Activated CD4-positive, alpha-beta T cell treated with anti-CD3 and anti-CD28 coated beads, Interleukin-10, Interleukin-2, amounts not matched to agents 100 ng/mL and 50 ng/mL, durations not matched to agents 16 hours and 8 hours (primary cell): Measurements from ENCODE around the gene PCDHA4.
A peak's percentile ranks its signal among the peaks of the same experiment; 100 is the strongest.
"Not testable (repeated sequence)": the region's sequence is repeated elsewhere in the genome, so short reads cannot be mapped to it uniquely, and the experiment has no call there.

ENCODE experiments used
- DNase-seq: peaks from one replicate; pipeline ENCODE4 v3.0.0-alpha.2; 2020

The PCDHA4 gene

DNA sequence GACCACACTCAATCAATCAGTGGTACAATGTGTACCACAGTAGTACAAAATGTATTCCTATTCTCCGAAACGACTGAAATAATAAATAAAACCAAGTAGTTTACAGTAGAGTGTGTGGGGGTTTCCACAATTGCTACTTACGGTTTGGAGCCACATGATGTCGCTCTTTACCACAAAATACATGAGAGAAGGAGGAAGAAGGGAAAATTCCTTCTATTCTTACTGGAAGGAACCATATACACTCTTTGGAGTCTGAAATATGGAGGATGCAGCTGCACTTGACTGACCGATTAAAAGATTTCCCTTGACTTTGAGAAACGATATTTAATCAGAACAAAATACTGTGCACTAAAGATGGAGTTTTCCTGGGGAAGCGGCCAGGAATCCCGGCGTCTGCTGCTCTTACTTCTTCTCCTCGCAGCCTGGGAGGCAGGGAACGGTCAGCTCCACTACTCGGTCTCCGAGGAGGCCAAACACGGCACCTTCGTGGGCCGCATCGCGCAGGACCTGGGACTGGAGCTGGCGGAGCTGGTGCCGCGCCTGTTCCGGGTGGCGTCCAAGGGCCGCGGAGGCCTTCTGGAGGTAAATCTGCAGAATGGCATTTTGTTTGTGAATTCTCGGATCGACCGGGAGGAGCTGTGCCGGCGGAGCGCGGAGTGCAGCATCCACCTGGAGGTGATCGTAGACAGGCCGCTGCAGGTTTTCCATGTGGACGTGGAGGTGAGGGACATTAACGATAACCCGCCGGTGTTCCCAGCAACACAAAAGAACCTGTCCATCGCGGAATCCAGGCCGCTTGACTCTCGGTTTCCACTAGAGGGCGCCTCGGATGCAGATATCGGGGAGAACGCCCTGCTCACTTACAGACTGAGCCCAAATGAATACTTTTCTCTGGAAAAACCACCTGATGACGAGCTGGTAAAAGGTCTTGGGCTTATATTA lies at the start of gene PCDHA4:
TSS of gene PCDHA4 (plus strand) at position 235 of the 942 bp plus-strand sequence.
- DNase-seq = peak; percentile 28

DNA sequence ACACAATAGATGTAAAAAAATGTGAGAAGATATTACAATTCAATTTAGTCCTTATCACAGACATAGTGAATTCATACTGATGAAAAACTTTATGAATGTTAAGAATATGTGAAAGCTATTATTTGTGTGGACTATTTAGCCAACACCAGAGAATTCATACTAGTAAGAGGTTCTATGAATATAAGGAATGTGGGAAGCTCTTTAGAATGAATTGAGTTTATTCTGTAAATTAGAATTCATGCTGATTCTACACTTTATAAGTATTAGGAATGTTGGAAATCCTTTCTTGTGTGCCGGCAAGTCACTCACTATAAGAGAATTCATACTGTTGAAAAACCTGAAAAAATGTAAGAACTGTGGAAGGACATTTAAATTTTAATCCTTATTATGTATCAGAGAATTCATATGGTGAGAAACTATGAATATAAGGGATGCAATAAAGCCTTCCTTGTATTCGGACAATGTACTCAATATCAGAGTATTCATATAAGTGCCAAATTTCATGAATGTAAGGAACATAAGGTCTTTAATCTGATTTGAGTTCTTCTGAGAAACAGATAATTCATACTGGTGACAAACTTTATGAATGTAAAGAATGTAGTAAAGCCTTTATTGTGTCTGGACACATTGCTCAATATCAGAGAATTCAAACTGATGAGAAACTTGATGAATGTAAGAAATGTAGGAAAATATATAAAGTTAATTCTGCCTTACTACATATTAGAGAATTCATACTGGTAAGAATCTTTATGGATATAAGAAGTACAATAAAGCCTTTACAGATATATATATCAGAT lies 42.5 kb upstream of the PCDHA4 start:
- no peak for DNase-seq

DNA sequence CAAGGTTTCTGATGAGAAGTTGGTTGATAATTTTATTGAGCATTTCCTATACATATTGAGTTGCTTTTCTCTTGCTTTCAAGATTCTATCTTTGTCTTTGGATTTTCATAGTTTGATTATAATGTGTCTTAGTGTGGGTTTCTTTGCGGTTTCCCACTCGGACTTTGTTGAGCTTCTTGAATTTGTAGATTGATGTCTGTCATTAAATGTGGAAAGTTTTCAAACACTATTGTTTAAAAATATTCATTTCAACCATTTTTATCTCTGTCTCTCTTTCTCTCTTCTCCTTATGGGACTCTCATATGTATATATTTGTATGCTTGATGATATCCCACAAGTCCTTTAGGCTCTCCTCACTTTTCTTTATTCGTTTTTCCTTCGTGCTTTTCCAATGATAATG lies 39.4 kb upstream of the PCDHA4 start:
- no peak for DNase-seq

DNA sequence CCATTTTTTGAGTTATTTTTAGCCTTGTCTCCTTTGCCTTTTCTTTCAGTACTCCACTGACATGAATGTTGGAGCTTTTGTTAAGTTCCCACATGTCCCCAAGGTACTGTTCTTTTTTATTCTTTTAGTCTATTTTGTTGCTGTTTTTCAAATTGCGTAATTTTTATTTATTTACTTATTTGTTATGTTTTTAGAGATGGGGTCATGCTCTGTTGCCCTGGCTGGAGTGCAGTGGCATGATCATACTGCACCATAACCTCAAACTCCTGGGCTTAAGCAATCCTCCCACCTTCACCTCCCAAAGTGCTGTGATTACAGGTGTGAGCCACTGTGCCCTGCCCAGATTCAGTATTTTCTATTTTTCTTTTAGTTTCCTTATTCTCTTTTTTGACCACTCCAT lies 26.4 kb upstream of the PCDHA4 start:
- no peak for DNase-seq

DNA sequence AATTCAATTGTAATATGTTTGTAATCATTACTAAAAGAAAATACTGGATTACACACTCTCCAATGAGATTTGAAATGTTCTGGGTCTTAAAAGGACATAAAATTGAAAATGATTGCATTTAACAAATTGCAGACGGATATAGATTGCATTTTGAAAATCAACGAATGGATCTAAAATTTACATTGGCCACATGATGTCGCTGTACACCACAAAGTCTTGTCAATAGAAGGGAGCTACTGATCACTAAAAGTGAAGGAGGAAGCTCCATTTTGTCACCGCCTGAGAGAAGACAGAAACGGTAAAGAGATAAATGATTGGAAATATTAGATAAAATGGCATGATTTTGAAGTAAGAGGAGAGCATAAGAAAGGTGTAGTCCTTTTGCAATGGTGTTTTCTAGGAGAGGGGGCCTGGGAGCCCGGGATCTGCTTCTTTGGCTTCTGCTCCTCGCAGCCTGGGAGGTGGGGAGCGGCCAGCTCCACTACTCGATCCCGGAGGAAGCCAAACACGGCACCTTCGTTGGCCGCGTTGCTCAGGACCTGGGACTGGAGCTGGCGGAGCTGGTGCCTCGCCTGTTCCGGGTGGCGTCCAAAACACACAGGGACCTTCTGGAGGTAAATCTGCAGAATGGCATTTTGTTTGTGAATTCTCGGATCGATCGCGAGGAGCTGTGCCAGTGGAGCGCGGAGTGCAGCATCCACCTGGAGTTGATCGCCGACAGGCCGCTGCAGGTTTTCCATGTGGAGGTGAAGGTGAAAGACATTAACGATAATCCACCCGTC lies 20.8 kb upstream of the PCDHA4 start, which contains the start of gene PCDHA1:
TSS of gene PCDHA1 (plus strand) at position 236 of the 782 bp plus-strand sequence.
- DNase-seq = no peak

DNA sequence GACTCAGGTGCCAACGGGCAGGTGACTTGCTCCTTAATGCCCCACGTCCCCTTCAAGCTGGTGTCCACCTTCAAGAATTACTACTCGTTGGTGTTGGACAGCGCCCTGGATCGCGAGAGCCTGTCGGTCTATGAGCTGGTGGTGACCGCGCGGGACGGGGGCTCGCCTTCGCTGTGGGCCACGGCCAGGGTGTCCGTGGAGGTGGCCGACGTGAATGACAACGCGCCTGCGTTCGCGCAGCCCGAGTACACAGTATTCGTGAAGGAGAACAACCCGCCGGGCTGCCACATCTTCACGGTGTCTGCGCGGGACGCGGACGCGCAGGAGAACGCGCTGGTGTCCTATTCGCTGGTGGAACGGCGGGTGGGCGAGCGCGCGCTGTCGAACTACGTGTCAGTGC lies 19.4 kb upstream of the PCDHA4 start:
- not testable (repeated sequence) for DNase-seq

DNA sequence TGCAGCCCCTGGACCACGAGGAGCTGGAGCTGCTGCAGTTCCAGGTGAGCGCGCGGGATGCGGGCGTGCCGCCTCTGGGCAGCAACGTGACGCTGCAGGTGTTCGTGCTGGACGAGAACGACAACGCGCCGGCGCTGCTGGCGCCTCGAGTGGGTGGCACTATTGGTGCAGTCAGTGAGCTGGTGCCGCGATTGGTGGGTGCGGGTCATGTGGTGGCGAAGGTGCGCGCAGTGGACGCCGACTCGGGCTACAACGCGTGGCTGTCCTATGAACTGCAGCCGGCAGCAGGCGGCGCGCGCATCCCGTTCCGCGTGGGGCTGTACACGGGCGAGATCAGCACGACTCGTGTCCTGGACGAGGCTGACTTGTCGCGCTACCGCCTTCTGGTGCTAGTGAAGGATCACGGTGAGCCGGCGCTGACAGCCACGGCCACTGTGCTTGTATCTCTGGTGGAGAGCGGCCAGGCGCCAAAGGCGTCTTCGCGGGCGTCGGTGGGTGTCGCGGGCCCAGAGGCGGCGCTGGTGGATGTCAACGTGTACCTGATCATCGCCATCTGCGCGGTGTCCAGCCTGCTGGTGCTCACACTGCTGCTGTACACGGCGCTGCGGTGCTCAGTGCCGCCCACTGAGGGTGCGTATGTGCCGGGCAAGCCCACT lies 18.9 kb upstream of the PCDHA4 start:
- not testable (repeated sequence) for DNase-seq

DNA sequence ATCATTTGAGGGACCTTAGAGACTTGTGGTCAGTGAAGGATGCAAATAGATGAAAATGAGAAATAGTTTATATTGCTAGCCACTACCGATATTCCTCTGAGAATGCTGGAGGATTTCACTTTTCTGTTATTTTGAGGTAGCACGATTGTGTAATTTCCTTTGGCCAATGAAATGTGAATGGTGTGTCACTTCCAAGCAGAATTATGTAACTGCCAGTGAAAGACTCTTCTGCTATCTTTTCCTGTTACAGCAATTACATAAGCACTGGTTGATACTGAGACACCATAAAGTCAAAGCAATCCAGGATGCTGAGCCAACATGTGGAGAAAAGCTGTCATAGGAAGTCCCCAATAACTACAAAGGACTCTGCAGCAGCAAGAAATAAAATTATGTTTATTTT lies 15.8 kb upstream of the PCDHA4 start:
- DNase-seq = no peak

DNA sequence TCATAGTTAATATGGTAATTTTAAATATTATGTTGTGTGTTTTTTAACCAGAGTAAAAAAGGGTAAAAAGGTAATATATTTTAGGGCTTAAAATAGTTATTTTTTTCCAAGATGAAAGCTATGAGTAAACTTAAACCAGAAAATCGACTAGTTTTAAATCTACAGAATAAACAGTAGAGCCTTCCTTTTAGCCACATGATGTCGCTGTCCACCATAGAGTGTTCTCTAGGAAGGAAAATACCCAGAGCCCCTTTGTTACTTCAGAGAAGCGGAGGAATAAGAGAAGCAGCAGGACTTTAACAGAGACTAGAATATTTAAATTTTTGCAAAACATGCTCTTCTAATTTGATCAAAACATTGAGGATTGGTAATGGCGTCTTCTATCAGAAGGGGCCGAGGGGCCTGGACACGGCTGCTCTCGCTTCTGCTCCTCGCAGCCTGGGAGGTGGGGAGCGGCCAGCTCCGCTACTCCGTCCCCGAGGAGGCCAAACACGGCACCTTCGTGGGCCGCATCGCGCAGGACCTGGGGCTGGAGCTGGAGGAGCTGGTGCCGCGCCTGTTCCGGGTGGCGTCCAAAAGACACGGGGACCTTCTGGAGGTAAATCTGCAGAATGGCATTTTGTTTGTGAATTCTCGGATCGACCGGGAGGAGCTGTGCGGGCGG lies 12.1 kb upstream of the PCDHA4 start, which contains the start of gene PCDHA2:
TSS of gene PCDHA2 (plus strand) at position 258 of the 664 bp plus-strand sequence.
- DNase-seq = no peak

DNA sequence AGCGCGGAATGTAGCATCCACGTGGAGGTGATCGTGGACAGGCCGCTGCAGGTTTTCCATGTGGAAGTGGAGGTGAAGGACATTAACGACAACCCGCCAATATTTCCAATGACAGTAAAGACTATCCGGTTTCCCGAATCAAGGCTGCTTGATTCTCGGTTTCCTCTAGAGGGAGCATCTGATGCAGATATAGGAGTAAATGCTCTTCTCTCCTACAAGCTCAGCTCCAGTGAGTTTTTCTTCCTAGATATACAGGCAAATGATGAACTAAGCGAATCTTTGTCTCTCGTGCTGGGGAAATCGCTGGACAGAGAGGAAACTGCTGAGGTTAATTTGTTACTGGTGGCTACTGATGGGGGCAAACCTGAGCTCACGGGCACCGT lies 11.6 kb upstream of the PCDHA4 start:
- DNase-seq = no peak

DNA sequence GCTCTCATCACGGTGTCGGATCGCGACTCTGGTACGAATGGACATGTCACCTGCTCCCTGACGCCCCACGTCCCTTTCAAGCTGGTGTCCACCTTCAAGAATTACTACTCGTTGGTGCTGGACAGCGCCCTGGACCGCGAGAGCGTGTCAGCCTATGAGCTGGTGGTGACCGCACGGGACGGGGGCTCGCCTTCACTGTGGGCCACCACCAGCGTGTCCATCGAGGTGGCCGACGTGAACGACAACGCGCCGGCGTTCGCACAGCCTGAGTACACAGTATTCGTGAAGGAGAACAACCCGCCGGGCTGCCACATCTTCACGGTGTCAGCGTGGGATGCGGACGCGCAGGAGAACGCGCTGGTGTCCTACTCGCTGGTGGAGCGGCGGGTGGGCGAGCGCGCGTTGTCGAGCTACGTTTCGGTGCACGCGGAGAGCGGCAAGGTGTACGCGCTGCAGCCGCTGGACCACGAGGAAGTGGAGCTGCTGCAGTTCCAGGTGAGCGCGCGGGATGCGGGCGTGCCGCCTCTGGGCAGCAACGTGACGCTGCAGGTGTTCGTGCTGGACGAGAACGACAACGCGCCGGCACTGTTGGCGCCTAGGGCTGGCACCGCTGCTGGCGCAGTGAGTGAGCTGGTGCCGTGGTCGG lies 10.7 kb upstream of the PCDHA4 start:
- DNase-seq = not testable (repeated sequence)

DNA sequence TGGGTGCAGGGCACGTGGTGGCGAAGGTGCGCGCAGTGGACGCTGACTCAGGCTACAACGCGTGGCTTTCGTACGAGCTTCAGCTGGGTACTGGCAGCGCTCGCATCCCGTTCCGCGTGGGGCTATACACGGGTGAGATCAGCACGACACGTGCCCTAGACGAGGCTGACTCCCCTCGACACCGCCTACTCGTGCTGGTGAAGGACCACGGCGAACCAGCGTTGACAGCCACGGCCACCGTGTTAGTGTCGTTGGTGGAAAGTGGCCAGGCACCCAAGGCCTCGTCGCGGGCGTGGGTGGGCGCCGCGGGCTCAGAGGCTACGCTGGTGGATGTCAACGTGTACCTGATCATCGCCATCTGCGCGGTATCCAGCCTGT lies 10.2 kb upstream of the PCDHA4 start:
- DNase-seq = no peak

DNA sequence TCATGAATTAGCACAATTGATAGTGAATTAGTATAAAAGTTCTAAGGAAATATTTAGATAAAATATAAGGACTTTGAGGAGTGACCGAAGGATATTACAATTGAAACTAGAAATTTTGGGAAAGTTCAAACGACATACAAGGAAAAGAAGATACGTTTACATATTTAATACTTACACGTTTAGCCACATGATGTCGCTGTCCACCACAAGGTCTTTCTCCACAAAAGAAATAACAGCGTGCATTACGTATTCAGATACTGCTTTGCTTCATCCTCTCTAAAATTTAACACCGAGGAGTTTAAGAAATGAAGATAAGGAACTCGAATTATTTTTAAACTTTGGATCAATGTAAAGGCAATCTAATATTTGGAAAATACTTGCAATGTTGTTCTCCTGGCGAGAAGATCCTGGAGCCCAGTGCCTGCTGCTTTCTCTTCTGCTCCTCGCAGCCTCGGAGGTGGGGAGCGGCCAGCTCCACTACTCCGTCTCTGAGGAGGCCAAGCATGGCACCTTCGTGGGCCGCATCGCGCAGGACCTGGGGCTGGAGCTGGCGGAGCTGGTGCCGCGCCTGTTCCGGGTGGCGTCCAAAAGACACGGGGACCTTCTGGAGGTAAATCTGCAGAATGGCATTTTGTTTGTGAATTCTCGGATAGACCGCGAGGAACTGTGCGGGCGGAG lies 5.9 kb upstream of the PCDHA4 start, which contains the start of gene PCDHA3:
TSS of gene PCDHA3 (plus strand) at position 242 of the 678 bp plus-strand sequence.
- DNase-seq = no peak

DNA sequence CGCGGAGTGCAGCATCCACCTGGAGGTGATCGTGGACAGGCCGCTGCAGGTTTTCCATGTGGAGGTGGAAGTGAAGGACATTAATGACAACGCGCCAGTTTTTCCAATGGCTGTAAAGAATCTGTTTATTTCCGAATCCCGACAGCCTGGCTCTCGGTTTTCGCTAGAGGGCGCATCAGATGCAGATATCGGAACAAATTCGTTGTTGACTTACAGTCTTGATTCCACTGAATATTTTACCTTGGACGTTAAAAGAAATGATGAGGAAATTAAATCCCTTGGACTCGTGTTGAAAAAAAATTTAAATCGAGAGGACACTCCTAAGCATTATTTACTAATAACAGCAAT lies 5.4 kb upstream of the PCDHA4 start:
- DNase-seq = no peak

DNA sequence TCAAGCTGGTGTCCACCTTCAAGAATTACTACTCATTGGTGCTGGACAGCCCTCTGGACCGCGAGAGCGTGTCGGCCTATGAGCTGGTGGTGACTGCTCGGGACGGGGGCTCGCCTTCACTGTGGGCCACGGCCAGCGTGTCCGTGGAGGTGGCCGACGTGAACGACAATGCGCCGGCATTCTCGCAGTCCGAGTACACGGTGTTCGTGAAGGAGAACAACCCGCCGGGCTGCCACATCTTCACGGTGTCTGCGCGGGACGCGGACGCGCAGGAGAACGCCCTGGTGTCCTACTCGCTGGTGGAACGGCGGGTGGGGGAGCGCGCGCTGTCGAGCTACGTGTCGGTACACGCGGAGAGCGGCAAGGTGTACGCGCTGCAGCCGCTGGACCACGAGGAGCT lies 4.5 kb upstream of the PCDHA4 start:
- not testable (repeated sequence) for DNase-seq

DNA sequence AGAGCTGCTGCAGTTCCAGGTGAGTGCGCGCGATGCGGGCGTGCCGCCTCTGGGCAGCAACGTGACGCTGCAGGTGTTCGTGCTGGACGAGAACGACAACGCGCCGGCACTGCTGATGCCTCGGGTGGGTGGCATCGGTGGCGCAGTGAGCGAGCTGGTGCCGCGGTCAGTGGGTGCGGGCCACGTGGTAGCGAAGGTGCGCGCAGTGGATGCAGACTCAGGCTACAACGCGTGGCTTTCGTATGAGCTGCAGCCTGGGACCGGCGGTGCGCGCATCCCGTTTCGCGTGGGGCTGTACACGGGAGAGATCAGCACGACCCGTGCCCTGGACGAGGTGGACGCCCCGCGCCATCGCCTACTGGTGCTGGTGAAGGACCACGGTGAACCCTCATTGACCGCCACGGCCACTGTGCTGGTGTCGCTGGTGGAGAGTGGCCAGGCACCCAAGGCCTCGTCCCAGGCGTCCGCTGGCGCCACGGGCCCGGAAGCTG lies 4.0 kb upstream of the PCDHA4 start:
- no peak for DNase-seq

DNA sequence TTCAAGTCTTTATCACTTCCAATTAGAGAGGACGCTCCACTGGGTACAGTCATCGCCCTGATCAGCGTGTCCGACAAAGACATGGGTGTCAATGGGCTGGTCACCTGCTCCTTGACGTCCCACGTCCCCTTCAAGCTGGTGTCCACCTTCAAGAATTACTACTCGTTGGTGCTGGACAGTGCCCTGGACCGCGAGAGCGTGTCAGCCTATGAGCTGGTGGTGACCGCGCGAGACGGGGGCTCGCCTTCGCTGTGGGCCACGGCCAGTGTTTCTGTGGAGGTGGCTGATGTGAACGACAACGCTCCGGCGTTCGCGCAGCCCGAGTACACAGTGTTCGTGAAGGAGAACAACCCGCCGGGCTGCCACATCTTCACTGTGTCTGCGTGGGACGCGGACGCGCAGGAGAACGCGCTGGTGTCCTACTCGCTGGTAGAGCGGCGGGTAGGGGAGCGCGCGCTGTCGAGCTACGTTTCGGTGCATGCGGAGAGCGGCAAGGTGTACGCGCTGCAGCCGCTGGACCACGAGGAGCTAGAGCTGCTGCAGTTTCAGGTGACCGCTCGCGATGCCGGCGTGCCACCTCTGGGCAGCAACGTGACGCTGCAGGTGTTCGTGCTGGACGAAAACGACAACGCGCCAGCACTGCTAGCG lies 1.5 kb downstream of the PCDHA4 start:
- not testable (repeated sequence) for DNase-seq

DNA sequence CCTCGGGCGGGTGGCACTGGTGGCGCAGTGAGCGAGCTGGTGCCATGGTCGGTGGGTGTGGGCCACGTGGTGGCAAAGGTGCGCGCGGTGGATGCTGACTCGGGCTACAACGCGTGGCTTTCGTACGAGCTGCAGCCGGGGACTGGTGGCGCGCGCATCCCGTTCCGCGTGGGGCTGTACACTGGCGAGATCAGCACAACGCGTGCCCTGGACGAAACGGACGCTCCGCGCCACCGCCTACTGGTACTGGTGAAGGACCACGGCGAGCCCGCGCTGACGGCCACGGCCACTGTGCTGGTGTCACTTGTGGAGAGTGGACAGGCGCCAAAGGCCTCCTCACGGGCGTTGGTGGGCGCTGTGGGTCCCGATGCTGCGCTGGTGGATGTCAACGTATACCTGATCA lies 2.0 kb downstream of the PCDHA4 start:
- no peak for DNase-seq

DNA sequence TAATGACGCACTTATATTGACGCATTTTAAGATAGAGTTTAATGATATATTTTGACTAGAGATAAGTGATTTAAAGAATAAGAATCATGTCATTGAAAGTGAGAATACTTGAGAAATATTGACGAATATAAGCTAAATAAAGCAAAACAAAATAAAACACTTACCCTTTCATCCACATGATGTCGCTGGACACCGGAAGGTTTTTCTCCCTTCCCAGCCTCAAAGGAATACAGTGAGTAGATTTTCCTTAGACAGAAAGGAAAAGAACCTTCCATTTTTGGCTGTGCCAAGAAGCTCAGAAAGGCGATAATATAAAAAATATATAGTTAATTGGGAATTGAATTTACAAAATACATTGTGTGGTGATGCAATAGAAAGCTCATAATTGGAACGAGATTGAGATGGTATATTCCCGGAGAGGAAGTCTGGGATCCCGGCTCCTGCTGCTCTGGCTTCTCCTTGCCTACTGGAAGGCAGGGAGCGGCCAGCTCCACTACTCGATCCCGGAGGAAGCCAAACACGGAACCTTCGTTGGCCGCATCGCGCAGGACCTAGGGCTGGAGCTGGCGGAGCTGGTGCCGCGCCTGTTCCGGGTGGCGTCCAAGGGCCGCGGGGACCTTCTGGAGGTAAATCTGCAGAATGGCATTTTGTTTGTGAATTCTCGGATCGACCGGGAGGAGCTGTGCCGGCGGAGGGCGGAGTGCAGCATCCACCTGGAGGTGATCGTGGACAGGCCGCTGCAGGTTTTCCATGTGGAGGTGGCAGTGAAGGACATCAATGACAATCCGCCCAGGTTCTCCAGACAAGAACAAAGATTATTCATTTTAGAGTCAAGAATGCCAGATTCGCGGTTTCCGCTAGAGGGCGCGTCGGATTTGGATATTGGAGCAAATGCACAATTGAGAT lies 14.8 kb downstream of the PCDHA4 start, which contains the start of gene PCDHA5:
TSS of gene PCDHA5 (plus strand) at position 239 of the 906 bp plus-strand sequence.
- DNase-seq = peak; percentile 21
